ENCODE results near the gene SRD5A2. TPM values are rescaled to one million over a fixed set of nuclear protein-coding genes. Genes with fewer than 3 reads are reported as not detected.

The SRD5A2 gene
- total RNA-seq, 4 donors from 2014 or later: not detected

GRCh38 chr2:31579996-31580320, 780 bp downstream of the SRD5A2 start:
- WGBS, 2 donors: 1 to 3% methylated on average over 13 of the region's 13 CpGs

GRCh38 chr2:31578316-31578715, 2.4 kb downstream of the SRD5A2 start:
- Histone ChIP-seq H3K27me3 (peaks cover 0 to 7% of the 10 kb centered on the region in 2 donors), H3K36me3 (no peaks in the 10 kb centered on the region), H3K9me3 (peaks cover 0 to 18% (median 0%) of the 10 kb centered on the region in 4 donors), H3K4me3 (no peak overlapping the region), H3K27ac (no peak overlapping the region), H3K4me1 (no peaks in the 10 kb centered on the region)
- DNase-seq (ENCODE audit: low spot score in 2 of 2): no peak
- WGBS, 2 donors: 67 to 73% methylated on average over 3 of the region's 3 CpGs
- TF ChIP-seq POLR2A (IDR thresholded peaks at IDR 0.05) (no peak), CTCF (IDR thresholded peaks at IDR 0.05) (no peak), EP300 (IDR thresholded peaks at IDR 0.05) (no peak)

More at GRCh38 chr2:31579996-31580320, 780 bp downstream of the SRD5A2 start:
- DNase-seq (ENCODE audit: low spot score in 2 of 2): no peak
- peaks cover 0 to 15% (median 0%) of the 10 kb centered on the region in 4 donors for H3K9me3 ChIP-seq
- no peaks in the 10 kb centered on the region for H3K4me1 ChIP-seq
- H3K27me3 ChIP-seq: peaks cover 0 to 7% of the 10 kb centered on the region in 2 donors
- H3K4me3 ChIP-seq: no peak overlapping the region
- TF ChIP-seq POLR2A (IDR thresholded peaks at IDR 0.05) (no peak), EP300 (IDR thresholded peaks at IDR 0.05) (no peak), CTCF (IDR thresholded peaks at IDR 0.05) (no peak)
- no peak overlapping the region for H3K27ac ChIP-seq
- no peaks in the 10 kb centered on the region for H3K36me3 ChIP-seq

- peaks cover 0 to 7% of the 10 kb centered on the region in 2 donors for H3K27me3 ChIP-seq
- H3K9me3 ChIP-seq: peaks cover 0 to 18% (median 0%) of the 10 kb centered on the region in 4 donors
- H3K4me3 ChIP-seq: no peak overlapping the region
- no peak overlapping the region for H3K27ac ChIP-seq
- DNase-seq (ENCODE audit: low spot score in 2 of 2): no peak
- no peaks in the 10 kb centered on the region for H3K36me3 ChIP-seq
- 28 to 47% methylated on average over 1 of the region's 1 CpG for WGBS, 2 donors
- TF ChIP-seq CTCF (IDR thresholded peaks at IDR 0.05) (no peak), EP300 (IDR thresholded peaks at IDR 0.05) (no peak), POLR2A (IDR thresholded peaks at IDR 0.05) (no peak)
- H3K4me1 ChIP-seq: no peaks in the 10 kb centered on the region
Observed at GRCh38 chr2:31577143-31577542, 3.6 kb downstream of the SRD5A2 start.

- Histone ChIP-seq H3K9me3 (peaks cover 0 to 14% (median 2%) of the 10 kb centered on the region in 4 donors), H3K4me3 (no peak overlapping the region), H3K4me1 (no peaks in the 10 kb centered on the region), H3K27me3 (no peaks in the 10 kb centered on the region), H3K36me3 (no peaks in the 10 kb centered on the region), H3K27ac (no peak overlapping the region)
- 86 to 93% methylated on average over 9 to 10 of the region's 10 CpGs for WGBS, 2 donors
- TF ChIP-seq EP300 (IDR thresholded peaks at IDR 0.05): no peak
- TF ChIP-seq CTCF (IDR thresholded peaks at IDR 0.05): no peak
- no peak for DNase-seq (ENCODE audit: low spot score in 2 of 2)
Observed at GRCh38 chr2:31568585-31569201, 12.0 kb downstream of the SRD5A2 start.

- Histone ChIP-seq H3K36me3 (no peaks in the 10 kb centered on the region), H3K4me3 (no peak overlapping the region), H3K4me1 (no peaks in the 10 kb centered on the region), H3K27me3 (no peaks in the 10 kb centered on the region), H3K27ac (no peak overlapping the region), H3K9me3 (peaks cover 0 to 13% (median 2%) of the 10 kb centered on the region in 4 donors)
- WGBS, 2 donors: 87 to 97% methylated on average over 3 of the region's 3 CpGs
- TF ChIP-seq EP300 (IDR thresholded peaks at IDR 0.05) (no peak), POLR2A (IDR thresholded peaks at IDR 0.05) (no peak), CTCF (IDR thresholded peaks at IDR 0.05) (no peak)
- DNase-seq (ENCODE audit: low spot score in 2 of 2): no peak
Observed at GRCh38 chr2:31567679-31568078, 13.1 kb downstream of the SRD5A2 start.

All from tibial nerve (tissue), 4 donors.